Calu3 (cell line): ENCODE results near the gene FAM217B. TPM values are rescaled to one million over a fixed set of nuclear protein-coding genes. Genes with fewer than 3 reads are reported as not detected.

ENCODE experiments used
- BruUV-seq: library from RNA; stranded (reverse); fragments of 400-500 nt; replicated peaks from 2 replicates; lab custom pipeline; 2021; lab: Mats Ljungman, UMichigan
- CTCF ChIA-PET: fragments of 300-600 bp; sonication (Branson Sonifier 250); formaldehyde crosslinking; loops from one replicate; lab custom pipeline; 2022; ENCODE audit warnings: antibody characterized with exemption; lab: Charles Lee
- DNase-seq: peaks from one replicate; pipeline ENCODE4 v3.0.0; 2022
- H3K27ac Mint-ChIP-seq: one replicate; pipeline ENCODE4 v1.8.0; 2022; ENCODE audit warnings: mixed read lengths; ENCODE audit not compliant: unreplicated experiment
- H3K27me3 Mint-ChIP-seq: one replicate; pipeline ENCODE4 v1.8.0; 2022; ENCODE audit warnings: mixed read lengths; ENCODE audit not compliant: unreplicated experiment
- H3K36me3 Mint-ChIP-seq: one replicate; pipeline ENCODE4 v1.8.0; 2022; ENCODE audit warnings: mild to moderate bottlenecking, moderate library complexity, mixed read lengths; ENCODE audit not compliant: insufficient read depth, unreplicated experiment
- H3K4me1 Mint-ChIP-seq: one replicate; pipeline ENCODE4 v1.8.0; 2022; ENCODE audit warnings: mild to moderate bottlenecking, low read depth, mixed read lengths; ENCODE audit not compliant: unreplicated experiment
- H3K4me3 Mint-ChIP-seq: one replicate; pipeline ENCODE4 v1.8.0; 2022; ENCODE audit warnings: mild to moderate bottlenecking, low read depth, moderate library complexity, mixed read lengths; ENCODE audit not compliant: unreplicated experiment
- H3K9me3 Mint-ChIP-seq: one replicate; pipeline ENCODE4 v1.8.0; 2022; ENCODE audit warnings: low read depth, mixed read lengths; ENCODE audit not compliant: unreplicated experiment
- CTCF ChIP-seq: fragments of 200-600 bp; IDR thresholded peaks from one replicate; pipeline ENCODE4 v1.8.0; 2022; ENCODE audit warnings: antibody characterized with exemption; ENCODE audit not compliant: unreplicated experiment
- intact Hi-C: fragments of 100-400 bp; cut with micrococcal nuclease; formaldehyde crosslinking; loops from one replicate; pipeline ENCODE4 v1.10.0; 2022; ENCODE audit not compliant: unreplicated experiment
- total RNA-seq: library from RNA; stranded (reverse); gene quantifications from 2 replicates; pipeline ENCODE4 v1.2.3, GENCODE V29; 2022

The FAM217B gene
- total RNA-seq, 1 experiment from 2014 or later = 34.4 TPM

GRCh38 chr20:59947376-59947775, 7.2 kb downstream of the FAM217B start:
- no TSS peak for BruUV-seq
- CTCF ChIA-PET = interaction anchor here (1.7 kb wide), 1 partner anchor 103 kb away, joined by 6 read pairs; no protein-coding TSS in a partner anchor
- no peak overlapping the region for H3K4me3 Mint-ChIP-seq
- intact Hi-C loops = loop anchor here (10.0 kb wide), 2 partner anchors 1277 to 1947 kb away; no protein-coding TSS in a partner anchor
- H3K4me1 Mint-ChIP-seq = peaks cover 14% of the 10 kb centered on the region
- no peak for TF ChIP-seq CTCF
- no peak overlapping the region for H3K27ac Mint-ChIP-seq
- H3K9me3 Mint-ChIP-seq = no peaks in the 10 kb centered on the region
- H3K27me3 Mint-ChIP-seq = no peaks in the 10 kb centered on the region
- peaks cover 13% of the 10 kb centered on the region for H3K36me3 Mint-ChIP-seq
- no peak for DNase-seq

DNA sequence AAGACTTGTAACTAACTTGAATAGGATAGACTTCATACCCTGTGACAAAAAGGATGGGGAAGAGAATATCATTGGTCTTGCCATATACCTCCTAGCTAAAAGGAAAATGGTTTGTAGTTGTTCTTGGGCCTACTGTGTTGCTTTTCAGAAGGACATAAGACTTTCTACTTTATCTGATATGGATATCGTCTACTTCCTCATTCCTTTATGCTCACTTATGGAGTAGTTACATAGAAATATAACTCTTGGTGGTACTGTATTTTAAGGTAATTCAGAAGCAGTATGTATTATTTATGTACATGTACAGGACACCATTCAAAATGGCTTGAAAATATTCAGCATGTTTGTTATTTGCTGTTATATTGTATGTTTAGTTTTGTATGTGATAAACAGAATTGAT, 8.0 kb downstream of the FAM217B start:
- Mint-ChIP-seq H3K4me1 (peaks cover 14% of the 10 kb centered on the region), H3K27me3 (no peaks in the 10 kb centered on the region), H3K4me3 (no peak overlapping the region), H3K9me3 (no peaks in the 10 kb centered on the region), H3K27ac (no peak overlapping the region), H3K36me3 (peaks cover 13% of the 10 kb centered on the region)
- no peak for DNase-seq
- no TSS peak for BruUV-seq
- TF ChIP-seq CTCF = no peak
- CTCF ChIA-PET = interaction anchor here (1.0 to 2.0 kb wide), 2 partner anchors 14 to 24 kb away, joined by 4 to 9 read pairs; partner anchors contain the start of gene SYCP2
- intact Hi-C loops = loop anchor here (2.0 to 10.0 kb wide), 3 partner anchors 45 to 1947 kb away; no protein-coding TSS in a partner anchor

DNA sequence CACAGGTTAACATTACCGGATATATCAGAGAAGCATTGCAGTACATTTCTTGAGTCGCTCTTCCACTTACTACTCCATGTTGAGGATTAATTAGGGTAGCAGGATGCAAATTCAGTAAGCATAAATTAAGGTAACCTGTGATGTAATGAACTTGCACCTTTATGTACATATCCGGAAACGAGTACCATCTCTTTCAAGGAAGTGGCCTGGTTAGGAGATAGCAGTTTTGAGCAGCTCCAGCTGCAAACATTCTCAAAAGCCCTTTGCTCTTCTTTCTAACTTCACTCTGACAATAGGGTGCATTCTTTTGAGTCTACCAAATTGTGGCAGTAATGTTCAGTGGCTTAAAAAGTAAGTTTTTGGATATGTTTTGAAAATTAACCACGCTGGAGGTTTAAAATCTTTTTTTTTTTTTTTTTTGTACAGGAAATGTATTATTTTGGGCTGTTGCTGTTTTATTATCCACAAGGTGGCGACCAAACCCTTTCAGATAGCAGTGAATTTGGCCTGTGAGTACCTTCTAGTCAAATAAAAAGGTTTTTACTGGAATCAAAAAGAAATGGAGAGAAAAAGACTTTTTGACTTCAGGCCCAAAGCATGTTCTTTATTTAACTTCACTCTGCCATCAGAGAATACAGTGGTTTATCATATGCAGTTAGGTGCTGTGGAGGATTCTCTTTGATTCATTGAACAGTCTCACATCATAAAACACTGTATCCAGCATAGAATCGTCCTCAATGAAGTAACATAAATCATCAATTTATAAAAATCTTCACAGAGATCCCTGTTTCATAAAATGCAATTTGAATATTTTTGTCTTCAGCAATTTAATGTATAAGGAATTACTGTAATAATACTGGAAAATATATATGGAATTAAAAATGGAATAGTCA, 8.9 kb downstream of the FAM217B start:
- H3K27me3 Mint-ChIP-seq = no peaks in the 10 kb centered on the region
- H3K4me1 Mint-ChIP-seq = peaks cover 14% of the 10 kb centered on the region
- no peak overlapping the region for H3K27ac Mint-ChIP-seq
- CTCF ChIA-PET = interaction anchor here (0.7 to 2.0 kb wide), 5 partner anchors 23 to 209 kb away, joined by 3 to 9 read pairs (median 8); no protein-coding TSS in a partner anchor
- peaks cover 13% of the 10 kb centered on the region for H3K36me3 Mint-ChIP-seq
- peak; percentile 57 for TF ChIP-seq CTCF
- no TSS peak for BruUV-seq
- no peak overlapping the region for H3K4me3 Mint-ChIP-seq
- DNase-seq = peak; percentile 48
- no peaks in the 10 kb centered on the region for H3K9me3 Mint-ChIP-seq
- intact Hi-C loops = loop anchor here (1.0 to 10.0 kb wide), 5 partner anchors 44 to 1946 kb away; no protein-coding TSS in a partner anchor

DNA sequence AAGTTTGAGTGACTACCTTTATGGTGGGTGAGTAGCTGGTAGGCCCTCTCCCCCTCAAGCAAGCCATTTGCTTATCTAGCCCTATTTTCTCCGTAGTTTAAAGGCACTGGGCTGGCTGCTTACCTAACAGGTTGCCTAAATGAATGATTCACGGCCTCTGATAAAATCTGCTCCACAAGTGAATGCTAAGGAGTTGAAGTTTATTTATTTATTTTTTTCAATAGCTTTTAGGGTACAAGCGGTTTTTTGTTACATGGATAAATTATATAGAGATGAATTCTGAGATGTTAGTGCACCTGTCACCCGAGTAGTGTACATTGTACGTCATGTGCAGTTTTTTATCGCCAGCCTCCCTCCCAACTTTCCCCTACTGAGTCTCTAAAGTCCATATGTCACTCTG, 9.7 kb downstream of the FAM217B start:
- Mint-ChIP-seq H3K4me1 (peaks cover 14% of the 10 kb centered on the region), H3K36me3 (peaks cover 6% of the 10 kb centered on the region), H3K27me3 (no peaks in the 10 kb centered on the region), H3K4me3 (no peak overlapping the region), H3K27ac (no peak overlapping the region), H3K9me3 (no peaks in the 10 kb centered on the region)
- intact Hi-C loops = loop anchor here (1.0 to 10.0 kb wide), 5 partner anchors 43 to 1945 kb away; no protein-coding TSS in a partner anchor
- no peak for TF ChIP-seq CTCF
- CTCF ChIA-PET = interaction anchor here (1.5 to 1.9 kb wide), 2 partner anchors 39 to 100 kb away, joined by 3 to 8 read pairs; no protein-coding TSS in a partner anchor
- no peak for DNase-seq
- no TSS peak for BruUV-seq
